Measurements from ENCODE around the gene DPP3.
"Not testable (repeated sequence)": the region's sequence is repeated elsewhere in the genome, so short reads cannot be mapped to it uniquely, and the experiment has no call there.

The DPP3 gene

GRCh38 chr11:66529069-66529468 lies 48.8 kb downstream of the DPP3 start:
- no peak overlapping the region for H3K4me3 ChIP-seq (ENCODE audit: low read depth, low read length)
- TF ChIP-seq CTCF (IDR thresholded peaks at IDR 0.05; ENCODE audit: low read depth, low read length), result no peak

GRCh38 chr11:66529655-66530054 lies 49.4 kb downstream of the DPP3 start:
- no peak for TF ChIP-seq CTCF (IDR thresholded peaks at IDR 0.05; ENCODE audit: low read depth, low read length)
- H3K4me3 ChIP-seq (ENCODE audit: low read depth, low read length), result no peak overlapping the region

GRCh38 chr11:66530927-66531709 lies 50.9 kb downstream of the DPP3 start:
- no peak overlapping the region for H3K4me3 ChIP-seq (ENCODE audit: low read depth, low read length)
- TF ChIP-seq CTCF (IDR thresholded peaks at IDR 0.05; ENCODE audit: low read depth, low read length), result no peak

- TF ChIP-seq CTCF (IDR thresholded peaks at IDR 0.05; ENCODE audit: low read depth, low read length), result no peak
Measured at GRCh38 chr11:66531841-66532240, 51.6 kb downstream of the DPP3 start.

GRCh38 chr11:66532784-66533183 lies 52.5 kb downstream of the DPP3 start:
- no peak overlapping the region for H3K4me3 ChIP-seq (ENCODE audit: low read depth, low read length)
- no peak for TF ChIP-seq CTCF (IDR thresholded peaks at IDR 0.05; ENCODE audit: low read depth, low read length)

More at GRCh38 chr11:66531841-66532240, 51.6 kb downstream of the DPP3 start:
- no peak overlapping the region for H3K4me3 ChIP-seq (ENCODE audit: low read depth, low read length)

GRCh38 chr11:66539170-66539869 lies 59.1 kb downstream of the DPP3 start:
- no peak overlapping the region for H3K4me3 ChIP-seq (ENCODE audit: low read depth, low read length)
- no peak for TF ChIP-seq CTCF (IDR thresholded peaks at IDR 0.05; ENCODE audit: low read depth, low read length)

- H3K4me3 ChIP-seq (ENCODE audit: low read depth, low read length), result no peak overlapping the region
- no peak for TF ChIP-seq CTCF (IDR thresholded peaks at IDR 0.05; ENCODE audit: low read depth, low read length)
Measured at GRCh38 chr11:66539870-66540213, 59.6 kb downstream of the DPP3 start.

- H3K4me3 ChIP-seq (ENCODE audit: low read depth, low read length), result not testable (repeated sequence)
Measured at GRCh38 chr11:66540598-66540997, 60.4 kb downstream of the DPP3 start.
